Neural cell (in vitro differentiated cells): ENCODE measurements around the gene PLVAP. TPM values are rescaled to one million over a fixed set of nuclear protein-coding genes. Genes with fewer than 3 reads are reported as not detected.

Experiments
- H2AFZ ChIP-seq: fragments of 200-600, 300-800 bp; sonication (generic), shearing (Covaris generic); 2 replicates; pipeline ENCODE4 v1.6.0; 2014; ENCODE audit warnings: low read depth, mild to moderate bottlenecking, antibody characterized with exemption, low read length, moderate library complexity
- H3F3A ChIP-seq: fragments of 200-600 bp; shearing (Covaris generic); 2 replicates; pipeline ENCODE4 v1.6.1; 2016; ENCODE audit warnings: mild to moderate bottlenecking, moderate library complexity, mixed read lengths, antibody characterized with exemption, low read length; ENCODE audit not compliant: insufficient read depth, poor library complexity, severe bottlenecking
- H3K27ac ChIP-seq: fragments of 200-600, 300-800 bp; sonication (generic), shearing (Covaris generic); 2 replicates; pipeline ENCODE4 v1.5.1; 2014; ENCODE audit warnings: mild to moderate bottlenecking, low read length, moderate library complexity
- H3K27me3 ChIP-seq: fragments of 300-800, 200-600 bp; sonication (generic), shearing (Covaris generic); 2 replicates; pipeline ENCODE4 v1.6.0; 2014; ENCODE audit warnings: mild to moderate bottlenecking, low read depth, low read length, moderate library complexity; ENCODE audit not compliant: insufficient read depth
- H3K36me3 ChIP-seq: fragments of 300-800, 200-600 bp; sonication (generic), shearing (Covaris generic); 2 replicates; pipeline ENCODE4 v1.5.1; 2014; ENCODE audit warnings: mild to moderate bottlenecking, antibody characterized with exemption, low read length, moderate library complexity; ENCODE audit not compliant: insufficient read depth
- H3K4me2 ChIP-seq: fragments of 300-800, 200-600 bp; sonication (generic), shearing (Covaris generic); 2 replicates; pipeline ENCODE4 v1.6.0; 2014; ENCODE audit warnings: mild to moderate bottlenecking, low read length
- H3K4me3 ChIP-seq: fragments of 300-800, 200-600 bp; sonication (generic), shearing (Covaris generic); 2 replicates; pipeline ENCODE4 v1.5.1; 2014; ENCODE audit warnings: mild to moderate bottlenecking, low read length, moderate library complexity
- H3K79me2 ChIP-seq: fragments of 200-600 bp; shearing (Covaris generic); replicated peaks from 2 replicates; pipeline ENCODE4 v1.6.0; 2014; ENCODE audit warnings: mild to moderate bottlenecking, low read length, moderate library complexity; ENCODE audit not compliant: insufficient read depth
- H3K9ac ChIP-seq: fragments of 300-800, 200-600 bp; sonication (generic), shearing (Covaris generic); 2 replicates; pipeline ENCODE4 v1.6.1; 2016; ENCODE audit warnings: mild to moderate bottlenecking, low read length, mixed read lengths
- H3K9me2 ChIP-seq: fragments of 200-600 bp; shearing (Covaris generic); 2 replicates; pipeline ENCODE4 v1.6.1; 2016; ENCODE audit warnings: mild to moderate bottlenecking, low read length, mixed read lengths; ENCODE audit not compliant: insufficient read depth
- H3K9me3 ChIP-seq: fragments of 200-600, 300-800 bp; sonication (generic), shearing (Covaris generic); 2 replicates; pipeline ENCODE4 v1.6.1; 2016; ENCODE audit warnings: mild to moderate bottlenecking, mixed run types, low read length, moderate library complexity, mixed read lengths
- H4K20me1 ChIP-seq: fragments of 200-600 bp; shearing (Covaris generic); 2 replicates; pipeline ENCODE4 v1.6.1; 2016; ENCODE audit warnings: mild to moderate bottlenecking, mixed run types; ENCODE audit not compliant: insufficient read depth
- EP300 ChIP-seq: fragments of 450-650 bp; conservative IDR thresholded peaks from 2 replicates; pipeline ENCODE4 v1.6.1; 2014; ENCODE audit warnings: antibody characterized with exemption, mild to moderate bottlenecking, moderate library complexity; ENCODE audit not compliant: poor library complexity, severe bottlenecking
- EZH2 ChIP-seq: fragments of 200-600, 300-800 bp; shearing (Covaris generic), sonication (generic); IDR thresholded peaks from 2 replicates; pipeline ENCODE4 v1.6.1; 2014; ENCODE audit warnings: antibody characterized with exemption, low read length, borderline replicate concordance, mild to moderate bottlenecking; ENCODE audit not compliant: insufficient read depth, poor library complexity, severe bottlenecking
- MXI1 ChIP-seq: fragments of 450-650 bp; conservative IDR thresholded peaks from 2 replicates; pipeline ENCODE4 v1.6.1; 2014; ENCODE audit warnings: antibody characterized with exemption, mild to moderate bottlenecking; ENCODE audit not compliant: poor library complexity, severe bottlenecking
- POLR2AphosphoS5 ChIP-seq: IDR thresholded peaks from 2 replicates; pipeline ENCODE4 v1.6.1; 2012
- RAD21 ChIP-seq: fragments of 450-650 bp; conservative IDR thresholded peaks from 2 replicates; pipeline ENCODE4 v1.6.1; 2014; ENCODE audit warnings: antibody characterized with exemption, mild to moderate bottlenecking, moderate library complexity
- SMC3 ChIP-seq: fragments of 450-650 bp; conservative IDR thresholded peaks from 2 replicates; pipeline ENCODE4 v1.6.1; 2014; ENCODE audit warnings: antibody characterized with exemption, mild to moderate bottlenecking, moderate library complexity; ENCODE audit not compliant: poor library complexity
- TAF1 ChIP-seq: IDR thresholded peaks from 2 replicates; pipeline ENCODE4 v1.6.1; 2012; ENCODE audit warnings: low read depth
- polyA plus RNA-seq: library from polyadenylated mRNA; depleted of rRNA; stranded (reverse); fragments of >200 nt; gene quantifications from 2 replicates; pipeline ENCODE4 v1.2.3, GENCODE V29; 2014
- TF ChIP-seq, protein P1 (sequence below): IDR thresholded peaks from 2 replicates; pipeline ENCODE4 v1.6.1; 2012; ENCODE audit warnings: borderline replicate concordance
- TF ChIP-seq, protein P2 (sequence below): fragments of 450-650 bp; IDR thresholded peaks from 2 replicates; pipeline ENCODE4 v1.5.1; 2014; ENCODE audit warnings: antibody characterized with exemption, mild to moderate bottlenecking, moderate library complexity; ENCODE audit not compliant: poor library complexity, severe bottlenecking

The PLVAP gene
- polyA plus RNA-seq, 1 donor from 2014 or later = not detected

DNA sequence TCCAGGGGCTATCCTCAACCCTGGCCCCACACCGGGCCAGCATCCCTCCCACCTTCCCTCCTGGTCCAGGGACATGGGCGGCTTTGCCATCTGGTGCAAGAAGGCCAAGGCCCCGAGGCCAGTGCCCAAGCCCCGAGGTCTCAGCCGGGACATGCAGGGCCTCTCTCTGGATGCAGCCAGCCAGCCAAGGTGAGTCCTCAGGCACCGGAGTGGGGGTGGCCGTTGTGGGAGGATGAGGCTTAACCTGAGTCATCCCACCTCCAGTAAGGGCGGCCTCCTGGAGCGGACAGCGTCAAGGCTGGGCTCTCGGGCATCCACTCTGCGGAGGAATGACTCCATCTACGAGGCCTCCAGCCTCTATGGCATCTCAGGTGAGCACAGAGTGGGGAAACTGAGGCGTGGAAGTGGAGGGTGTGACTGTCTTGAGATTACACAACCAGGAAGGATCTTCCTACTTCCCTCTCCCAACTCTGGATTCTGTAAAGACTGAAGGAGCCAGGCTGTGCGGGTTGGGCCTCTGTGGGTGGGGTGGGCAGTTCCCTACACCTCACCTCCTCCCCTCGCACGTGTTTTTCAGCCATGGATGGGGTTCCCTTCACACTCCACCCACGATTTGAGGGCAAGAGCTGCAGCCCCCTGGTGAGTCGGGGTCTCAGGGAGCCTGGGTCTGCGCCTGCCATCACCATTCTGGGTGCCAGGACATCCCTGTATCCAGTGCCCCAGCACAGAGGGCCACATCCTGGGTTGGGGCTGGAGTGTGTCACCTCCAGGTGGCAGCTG, 46.5 kb upstream of the PLVAP start:
- H3K36me3 ChIP-seq = no peaks in the 10 kb centered on the region
- no peaks in the 10 kb centered on the region for H3K9me2 ChIP-seq
- no peak overlapping the region for H3K27ac ChIP-seq
- H3K79me2 ChIP-seq = no peaks in the 10 kb centered on the region
- H3F3A ChIP-seq = peaks cover 3% of the 10 kb centered on the region
- H2AFZ ChIP-seq = no peak overlapping the region
- no peaks in the 10 kb centered on the region for H3K9me3 ChIP-seq
- no peaks in the 10 kb centered on the region for H3K27me3 ChIP-seq
- TF ChIP-seq, protein P1, sequence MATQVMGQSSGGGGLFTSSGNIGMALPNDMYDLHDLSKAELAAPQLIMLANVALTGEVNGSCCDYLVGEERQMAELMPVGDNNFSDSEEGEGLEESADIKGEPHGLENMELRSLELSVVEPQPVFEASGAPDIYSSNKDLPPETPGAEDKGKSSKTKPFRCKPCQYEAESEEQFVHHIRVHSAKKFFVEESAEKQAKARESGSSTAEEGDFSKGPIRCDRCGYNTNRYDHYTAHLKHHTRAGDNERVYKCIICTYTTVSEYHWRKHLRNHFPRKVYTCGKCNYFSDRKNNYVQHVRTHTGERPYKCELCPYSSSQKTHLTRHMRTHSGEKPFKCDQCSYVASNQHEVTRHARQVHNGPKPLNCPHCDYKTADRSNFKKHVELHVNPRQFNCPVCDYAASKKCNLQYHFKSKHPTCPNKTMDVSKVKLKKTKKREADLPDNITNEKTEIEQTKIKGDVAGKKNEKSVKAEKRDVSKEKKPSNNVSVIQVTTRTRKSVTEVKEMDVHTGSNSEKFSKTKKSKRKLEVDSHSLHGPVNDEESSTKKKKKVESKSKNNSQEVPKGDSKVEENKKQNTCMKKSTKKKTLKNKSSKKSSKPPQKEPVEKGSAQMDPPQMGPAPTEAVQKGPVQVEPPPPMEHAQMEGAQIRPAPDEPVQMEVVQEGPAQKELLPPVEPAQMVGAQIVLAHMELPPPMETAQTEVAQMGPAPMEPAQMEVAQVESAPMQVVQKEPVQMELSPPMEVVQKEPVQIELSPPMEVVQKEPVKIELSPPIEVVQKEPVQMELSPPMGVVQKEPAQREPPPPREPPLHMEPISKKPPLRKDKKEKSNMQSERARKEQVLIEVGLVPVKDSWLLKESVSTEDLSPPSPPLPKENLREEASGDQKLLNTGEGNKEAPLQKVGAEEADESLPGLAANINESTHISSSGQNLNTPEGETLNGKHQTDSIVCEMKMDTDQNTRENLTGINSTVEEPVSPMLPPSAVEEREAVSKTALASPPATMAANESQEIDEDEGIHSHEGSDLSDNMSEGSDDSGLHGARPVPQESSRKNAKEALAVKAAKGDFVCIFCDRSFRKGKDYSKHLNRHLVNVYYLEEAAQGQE = no peak
- TF ChIP-seq POLR2AphosphoS5 = no peak
- TF ChIP-seq EP300 = no peak
- no peak for TF ChIP-seq TAF1
- TF ChIP-seq EZH2 = no peak
- TF ChIP-seq RAD21 = no peak
- no peak for TF ChIP-seq MXI1
- TF ChIP-seq, protein P2, sequence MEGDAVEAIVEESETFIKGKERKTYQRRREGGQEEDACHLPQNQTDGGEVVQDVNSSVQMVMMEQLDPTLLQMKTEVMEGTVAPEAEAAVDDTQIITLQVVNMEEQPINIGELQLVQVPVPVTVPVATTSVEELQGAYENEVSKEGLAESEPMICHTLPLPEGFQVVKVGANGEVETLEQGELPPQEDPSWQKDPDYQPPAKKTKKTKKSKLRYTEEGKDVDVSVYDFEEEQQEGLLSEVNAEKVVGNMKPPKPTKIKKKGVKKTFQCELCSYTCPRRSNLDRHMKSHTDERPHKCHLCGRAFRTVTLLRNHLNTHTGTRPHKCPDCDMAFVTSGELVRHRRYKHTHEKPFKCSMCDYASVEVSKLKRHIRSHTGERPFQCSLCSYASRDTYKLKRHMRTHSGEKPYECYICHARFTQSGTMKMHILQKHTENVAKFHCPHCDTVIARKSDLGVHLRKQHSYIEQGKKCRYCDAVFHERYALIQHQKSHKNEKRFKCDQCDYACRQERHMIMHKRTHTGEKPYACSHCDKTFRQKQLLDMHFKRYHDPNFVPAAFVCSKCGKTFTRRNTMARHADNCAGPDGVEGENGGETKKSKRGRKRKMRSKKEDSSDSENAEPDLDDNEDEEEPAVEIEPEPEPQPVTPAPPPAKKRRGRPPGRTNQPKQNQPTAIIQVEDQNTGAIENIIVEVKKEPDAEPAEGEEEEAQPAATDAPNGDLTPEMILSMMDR = no peak
- TF ChIP-seq SMC3 = no peak
- H3K4me2 ChIP-seq = no peak overlapping the region
- H4K20me1 ChIP-seq = no peaks in the 10 kb centered on the region
- H3K4me3 ChIP-seq = no peak overlapping the region
- H3K9ac ChIP-seq = no peak overlapping the region

GRCh38 chr19:17421942-17422341, 44.8 kb upstream of the PLVAP start:
- H3K9me2 ChIP-seq = no peaks in the 10 kb centered on the region
- H3K27ac ChIP-seq = no peak overlapping the region
- no peaks in the 10 kb centered on the region for H3K79me2 ChIP-seq
- TF ChIP-seq MXI1 (no peak), POLR2AphosphoS5 (no peak), SMC3 (no peak), TAF1 (no peak), RAD21 (no peak), EP300 (no peak), EZH2 (no peak)
- TF ChIP-seq, protein P2 = no peak
- TF ChIP-seq, protein P1 = no peak
- no peaks in the 10 kb centered on the region for H3K9me3 ChIP-seq
- no peak overlapping the region for H3K9ac ChIP-seq
- H2AFZ ChIP-seq = no peak overlapping the region
- H4K20me1 ChIP-seq = no peaks in the 10 kb centered on the region
- no peak overlapping the region for H3K4me2 ChIP-seq
- no peak overlapping the region for H3K4me3 ChIP-seq
- no peaks in the 10 kb centered on the region for H3K36me3 ChIP-seq
- peaks cover 3% of the 10 kb centered on the region for H3F3A ChIP-seq
- H3K27me3 ChIP-seq = no peaks in the 10 kb centered on the region
